ENCODE data around the gene RIC3.

RIC3 gene

GRCh38 chr11:8102296-8102915, 66.4 kb downstream of the RIC3 start:
- no peak for DNase-seq

- no peak for DNase-seq
Observed at GRCh38 chr11:8101421-8101820, 67.4 kb downstream of the RIC3 start.

GRCh38 chr11:8100605-8101004, 68.2 kb downstream of the RIC3 start:
- no peak for DNase-seq

- DNase-seq, result no peak
Observed at GRCh38 chr11:8100158-8100557, 68.7 kb downstream of the RIC3 start.

- peak in 1 of 2 experiments; percentile 72 for DNase-seq
Observed at GRCh38 chr11:8099291-8099899, 69.4 kb downstream of the RIC3 start.

GRCh38 chr11:8098879-8099278, 69.9 kb downstream of the RIC3 start:
- DNase-seq, result no peak

GRCh38 chr11:8098361-8098760, 70.5 kb downstream of the RIC3 start:
- DNase-seq, result no peak

- no peak for DNase-seq
Observed at GRCh38 chr11:8097926-8098325, 70.9 kb downstream of the RIC3 start.

GRCh38 chr11:8097468-8097867, 71.4 kb downstream of the RIC3 start:
- no peak for DNase-seq

- DNase-seq, result no peak
Observed at GRCh38 chr11:8097062-8097461, 71.8 kb downstream of the RIC3 start.

GRCh38 chr11:8096575-8096974, 72.2 kb downstream of the RIC3 start:
- DNase-seq, result no peak

- no peak for DNase-seq
Observed at GRCh38 chr11:8095806-8096522, 72.9 kb downstream of the RIC3 start.

GRCh38 chr11:8095371-8095770, 73.5 kb downstream of the RIC3 start:
- no peak for DNase-seq

- DNase-seq, result no peak
Observed at GRCh38 chr11:8094656-8095055, 74.2 kb downstream of the RIC3 start.

GRCh38 chr11:8093931-8094575, 74.8 kb downstream of the RIC3 start:
- DNase-seq, result no peak

- DNase-seq, result peak; percentile 54 to 65
Observed at GRCh38 chr11:8092587-8093424, 76.0 kb downstream of the RIC3 start.

- no peak for DNase-seq
Observed at GRCh38 chr11:8091721-8092120, 77.1 kb downstream of the RIC3 start.

GRCh38 chr11:8090756-8091155, 78.1 kb downstream of the RIC3 start:
- DNase-seq, result peak in 1 of 2 experiments; percentile 39

GRCh38 chr11:8089791-8090510, 78.9 kb downstream of the RIC3 start:
- no peak for DNase-seq

GRCh38 chr11:8087756-8088155, 81.1 kb downstream of the RIC3 start:
- no peak for DNase-seq

GRCh38 chr11:8087185-8087584, 81.6 kb downstream of the RIC3 start:
- no peak for DNase-seq

GRCh38 chr11:8086571-8086970, 82.3 kb downstream of the RIC3 start:
- DNase-seq, result no peak

Data from NCI-H446 (cell line).